HepG2 (cell line): ENCODE measurements around the gene CENPB. TPM values are rescaled to one million over a fixed set of nuclear protein-coding genes. Genes with fewer than 3 reads are reported as not detected.
A peak's percentile ranks its signal among the peaks of the same experiment; 100 is the strongest.

Experiments
- EHMT2 ChIP-seq: fragments of 200-600 bp; sonication (generic); IDR thresholded peaks from 2 replicates; pipeline ENCODE4 v1.7.0; 2017; ENCODE audit warnings: antibody characterized with exemption, low read depth, low read length, borderline replicate concordance
- FOXA3 ChIP-seq: IDR thresholded peaks from 2 replicates; pipeline ENCODE4 v1.6.1; 2016; ENCODE audit warnings: missing genetic modification reagents, missing compliant biosample characterization
- GATAD1 ChIP-seq: IDR thresholded peaks from 2 replicates; pipeline ENCODE4 v1.6.1; 2016; ENCODE audit warnings: missing genetic modification reagents, missing compliant biosample characterization
- IKZF4 ChIP-seq: sonication (generic); formaldehyde crosslinking; IDR thresholded peaks from 2 replicates; pipeline ENCODE4 v1.5.1; 2020; ENCODE audit warnings: borderline replicate concordance, mild to moderate bottlenecking, low read depth, missing genetic modification reagents; ENCODE audit errors: not compliant biosample characterization
- KDM1A ChIP-seq: IDR thresholded peaks from 2 replicates; pipeline ENCODE4 v1.6.1; 2016; ENCODE audit warnings: missing compliant biosample characterization
- KDM4B ChIP-seq: sonication (generic); formaldehyde crosslinking; IDR thresholded peaks from 2 replicates; pipeline ENCODE4 v1.4.0; 2020; ENCODE audit warnings: missing genetic modification reagents
- MAFF ChIP-seq: IDR thresholded peaks from 2 replicates; pipeline ENCODE4 v1.6.1; 2011; ENCODE audit warnings: low read depth, low read length, improper control_type of control experiment
- NCOA1 ChIP-seq: sonication (generic); formaldehyde crosslinking; IDR thresholded peaks from 2 replicates; pipeline ENCODE4 v1.9.0; 2021; ENCODE audit warnings: missing genetic modification reagents
- NFIC ChIP-seq: IDR thresholded peaks from 2 replicates; pipeline ENCODE4 v1.6.1; 2012; ENCODE audit warnings: mild to moderate bottlenecking, low read length, inconsistent platforms
- PAF1 ChIP-seq: IDR thresholded peaks from 2 replicates; pipeline ENCODE4 v1.6.1; 2016; ENCODE audit warnings: missing genetic modification reagents, missing compliant biosample characterization
- POGZ ChIP-seq: sonication (generic); formaldehyde crosslinking; IDR thresholded peaks from 2 replicates; pipeline ENCODE4 v1.4.0; 2020; ENCODE audit warnings: mild to moderate bottlenecking, missing genetic modification reagents
- SIX1 ChIP-seq: sonication (generic); formaldehyde crosslinking; IDR thresholded peaks from 2 replicates; pipeline ENCODE4 v1.4.0; 2020; ENCODE audit warnings: missing genetic modification reagents, borderline replicate concordance
- SMARCE1 ChIP-seq: fragments of 450-650 bp; IDR thresholded peaks from 2 replicates; pipeline ENCODE4 v1.6.1; 2017; ENCODE audit warnings: borderline replicate concordance
- SMC3 ChIP-seq: IDR thresholded peaks from 2 replicates; pipeline ENCODE4 v1.6.1; 2011; ENCODE audit warnings: low read length, improper control_type of control experiment
- SOX13 ChIP-seq, 3 experiments: fragments of 450-650 bp in 1 of 3; sonication (generic) in 1 of 3; formaldehyde crosslinking in 1 of 3; IDR thresholded peaks in 2 of 3; conservative IDR thresholded peaks in 1 of 3; 2 replicates each; pipeline versions ENCODE4 v1.5.0 to v1.6.1; 2016 to 2020; ENCODE audit warnings: antibody characterized with exemption in 1 of 3, mild to moderate bottlenecking in 1 of 3, missing compliant biosample characterization in 1 of 3, missing genetic modification reagents in 1 of 3, moderate library complexity in 1 of 3
- TCF7 ChIP-seq: sonication (generic); IDR thresholded peaks from 2 replicates; pipeline ENCODE4 v1.6.1; 2016; ENCODE audit warnings: antibody characterized with exemption, low read depth
- TEAD2 ChIP-seq: sonication (generic); formaldehyde crosslinking; IDR thresholded peaks from 2 replicates; pipeline ENCODE4 v1.9.0; 2021; ENCODE audit warnings: missing genetic modification reagents
- TGIF2 ChIP-seq: IDR thresholded peaks from 2 replicates; pipeline ENCODE4 v1.6.1; 2016; ENCODE audit warnings: control low read depth, missing compliant biosample characterization
- ZNF180 ChIP-seq: sonication (generic); formaldehyde crosslinking; IDR thresholded peaks from 2 replicates; pipeline ENCODE4 v1.4.0; 2020; ENCODE audit warnings: low read depth, missing genetic modification reagents, borderline replicate concordance
- ZNF75D ChIP-seq: sonication (generic); formaldehyde crosslinking; IDR thresholded peaks from 2 replicates; pipeline ENCODE4 v1.8.1; 2023; ENCODE audit warnings: missing genetic modification reagents, mild to moderate bottlenecking, borderline replicate concordance
- ZNF788 ChIP-seq: sonication (generic); formaldehyde crosslinking; IDR thresholded peaks from 2 replicates; pipeline ENCODE4 v1.5.0; 2020; ENCODE audit warnings: mild to moderate bottlenecking, missing genetic modification reagents, borderline replicate concordance
- ZSCAN20 ChIP-seq: sonication (generic); formaldehyde crosslinking; IDR thresholded peaks from 2 replicates; pipeline ENCODE4 v1.4.0; 2020; ENCODE audit warnings: missing genetic modification reagents, mild to moderate bottlenecking, borderline replicate concordance
- ZSCAN9 ChIP-seq: IDR thresholded peaks from 2 replicates; pipeline ENCODE4 v1.6.1; 2016; ENCODE audit warnings: borderline replicate concordance
- polyA plus RNA-seq, 8 experiments: library from polyadenylated mRNA; depleted of rRNA in 3 of 8; stranded (reverse) in 7 of 8; unstranded in 1 of 8; fragments of >200 nt; fragmentation: Illumina TruSeq in 4 of 8; extraction: Trizol in 4 of 8; gene quantifications; 2 replicates each; pipeline versions ENCODE4 v1.2.1 to v1.2.3, GENCODE V29; 2011 to 2016; ENCODE audit warnings: low read depth in 4 of 8, missing spikeins in 1 of 8, mixed read lengths in 1 of 8; ENCODE audit not compliant: insufficient read depth in 1 of 8
- total RNA-seq, 5 experiments: library from RNA; depleted of rRNA; stranded (reverse); fragments of >200 nt; fragmentation: Illumina TruSeq; extraction: Trizol; gene quantifications; 2 replicates each; pipeline ENCODE4 v1.2.3, GENCODE V29; 2016; ENCODE audit warnings: low read depth in 1 of 5
- TF ChIP-seq, protein P1 (sequence below): sonication (generic); formaldehyde crosslinking; IDR thresholded peaks from 2 replicates; pipeline ENCODE4 v1.5.0; 2020; ENCODE audit warnings: missing genetic modification reagents
- TF ChIP-seq, protein P2 (sequence below): sonication (generic); formaldehyde crosslinking; IDR thresholded peaks from 2 replicates; pipeline ENCODE4 v1.4.0; 2020; ENCODE audit warnings: mild to moderate bottlenecking, missing genetic modification reagents
- TF ChIP-seq, protein P3 (sequence below): sonication (generic); formaldehyde crosslinking; IDR thresholded peaks from 2 replicates; pipeline ENCODE4 v1.9.0; 2022; ENCODE audit warnings: missing genetic modification reagents, mild to moderate bottlenecking, borderline replicate concordance

CENPB gene
- total and polyA plus RNA-seq, 2 of the 13 experiments (the other 11 are each of a cell fraction or from before 2014, with no cell fraction given) = 10.4 to 54.5 TPM

DNA sequence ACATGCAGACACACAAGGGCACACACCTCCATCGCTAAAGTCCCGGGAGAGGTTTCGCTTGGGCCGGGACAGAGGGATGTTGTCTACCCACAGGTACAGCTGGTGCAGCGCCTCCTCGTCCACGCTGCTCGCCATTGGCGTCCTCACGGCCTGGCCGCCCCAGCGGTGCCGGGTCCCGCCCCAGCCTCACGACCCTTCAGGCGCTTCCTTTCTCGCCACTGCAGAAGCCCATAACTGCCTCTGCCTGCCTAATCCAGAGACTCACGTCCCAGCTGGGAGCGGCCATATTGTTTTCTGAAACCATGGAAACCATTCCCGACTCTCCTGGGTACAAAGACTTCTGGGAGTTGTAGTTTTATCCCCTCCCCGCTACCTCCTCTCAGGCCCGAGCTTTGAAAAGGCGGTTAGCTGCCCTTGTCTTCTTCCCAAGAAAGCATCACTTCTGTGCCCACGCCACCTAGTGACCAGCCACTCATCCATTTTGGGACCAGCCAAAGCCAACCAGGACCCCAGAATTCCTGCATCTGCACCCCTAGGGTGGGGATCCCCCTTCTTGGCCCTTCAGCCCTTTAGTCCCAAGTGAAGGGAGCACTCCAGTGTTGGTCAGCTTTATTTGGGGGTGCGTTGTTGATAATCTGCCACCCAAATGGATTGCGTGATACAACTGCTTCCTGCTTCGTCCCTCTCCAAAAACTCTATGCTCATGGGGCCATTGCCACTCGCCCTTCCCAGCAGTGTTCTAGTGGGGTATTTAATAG, 5.2 kb downstream of the CENPB start, which contains the start of gene SPEF1 (continued):
- TF ChIP-seq KDM4B (CRISPR knock-in tag) = 0 out of 2 replicates have a peak, but pooled peaks have one; percentile 23
- TF ChIP-seq ZNF180 (CRISPR knock-in tag) = no peak
- TF ChIP-seq SOX13 (IDR thresholded peaks at IDR 0.05) = no peak
- TF ChIP-seq SOX13 (CRISPR knock-in tag; conservative IDR thresholded peaks at IDR 0.05 in 1 of 2, IDR thresholded peaks at IDR 0.05 in 1 of 2) = no peak
- TF ChIP-seq NCOA1 (CRISPR knock-in tag) = no peak
- peak; percentile 96 for TF ChIP-seq TGIF2 (CRISPR knock-in tag)
- 0 out of 2 replicates have a peak, but pooled peaks have one; percentile 37 for TF ChIP-seq ZSCAN9 (CRISPR knock-in tag)
- TF ChIP-seq ZNF788 (CRISPR knock-in tag) = no peak; the same call in 1 of the 2 replicates
- peak; percentile 54 for TF ChIP-seq POGZ (CRISPR knock-in tag)
- TF ChIP-seq FOXA3 (CRISPR knock-in tag) = peak; percentile 64
- TF ChIP-seq EHMT2 = no peak
- TF ChIP-seq MAFF = no peak
- TF ChIP-seq PAF1 = no peak
- TF ChIP-seq, protein P1, sequence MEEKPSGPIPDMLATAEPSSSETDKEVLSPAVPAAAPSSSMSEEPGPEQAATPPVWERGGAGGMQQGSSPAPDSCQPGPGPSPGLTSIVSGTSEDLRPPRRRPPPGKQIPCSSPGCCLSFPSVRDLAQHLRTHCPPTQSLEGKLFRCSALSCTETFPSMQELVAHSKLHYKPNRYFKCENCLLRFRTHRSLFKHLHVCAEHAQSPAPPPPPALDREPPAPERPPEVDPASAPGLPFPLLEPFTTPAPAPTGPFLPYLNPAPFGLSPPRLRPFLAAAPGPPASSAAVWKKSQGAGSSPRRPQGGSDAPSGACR (CRISPR knock-in tag) = no peak
- no peak for TF ChIP-seq NFIC
- no peak for TF ChIP-seq TEAD2
- no peak for TF ChIP-seq SMARCE1
- TF ChIP-seq IKZF4 (CRISPR knock-in tag) = no peak
- TF ChIP-seq, protein P2, sequence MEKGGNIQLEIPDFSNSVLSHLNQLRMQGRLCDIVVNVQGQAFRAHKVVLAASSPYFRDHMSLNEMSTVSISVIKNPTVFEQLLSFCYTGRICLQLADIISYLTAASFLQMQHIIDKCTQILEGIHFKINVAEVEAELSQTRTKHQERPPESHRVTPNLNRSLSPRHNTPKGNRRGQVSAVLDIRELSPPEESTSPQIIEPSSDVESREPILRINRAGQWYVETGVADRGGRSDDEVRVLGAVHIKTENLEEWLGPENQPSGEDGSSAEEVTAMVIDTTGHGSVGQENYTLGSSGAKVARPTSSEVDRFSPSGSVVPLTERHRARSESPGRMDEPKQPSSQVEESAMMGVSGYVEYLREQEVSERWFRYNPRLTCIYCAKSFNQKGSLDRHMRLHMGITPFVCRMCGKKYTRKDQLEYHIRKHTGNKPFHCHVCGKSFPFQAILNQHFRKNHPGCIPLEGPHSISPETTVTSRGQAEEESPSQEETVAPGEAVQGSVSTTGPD (CRISPR knock-in tag) = no peak
- peak; percentile 78 for TF ChIP-seq GATAD1 (CRISPR knock-in tag)
- no peak for TF ChIP-seq TCF7
- TF ChIP-seq, protein P3, sequence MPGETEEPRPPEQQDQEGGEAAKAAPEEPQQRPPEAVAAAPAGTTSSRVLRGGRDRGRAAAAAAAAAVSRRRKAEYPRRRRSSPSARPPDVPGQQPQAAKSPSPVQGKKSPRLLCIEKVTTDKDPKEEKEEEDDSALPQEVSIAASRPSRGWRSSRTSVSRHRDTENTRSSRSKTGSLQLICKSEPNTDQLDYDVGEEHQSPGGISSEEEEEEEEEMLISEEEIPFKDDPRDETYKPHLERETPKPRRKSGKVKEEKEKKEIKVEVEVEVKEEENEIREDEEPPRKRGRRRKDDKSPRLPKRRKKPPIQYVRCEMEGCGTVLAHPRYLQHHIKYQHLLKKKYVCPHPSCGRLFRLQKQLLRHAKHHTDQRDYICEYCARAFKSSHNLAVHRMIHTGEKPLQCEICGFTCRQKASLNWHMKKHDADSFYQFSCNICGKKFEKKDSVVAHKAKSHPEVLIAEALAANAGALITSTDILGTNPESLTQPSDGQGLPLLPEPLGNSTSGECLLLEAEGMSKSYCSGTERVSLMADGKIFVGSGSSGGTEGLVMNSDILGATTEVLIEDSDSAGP (CRISPR knock-in tag) = peak; percentile 69
- TF ChIP-seq SIX1 (CRISPR knock-in tag) = no peak
- peak; percentile 64; the same call in 1 of the 2 replicates for TF ChIP-seq KDM1A (CRISPR knock-in tag)
- no peak for TF ChIP-seq ZNF75D (CRISPR knock-in tag)
- TF ChIP-seq SMC3 = peak; percentile 74
- TF ChIP-seq ZSCAN20 (CRISPR knock-in tag) = no peak
